GM23338 (cell line): Measurements from ENCODE around the gene STX16. TPM values are rescaled to one million over a fixed set of nuclear protein-coding genes. Genes with fewer than 3 reads are reported as not detected.

Experiments used
- CREB1 ChIP-seq: fragments of 250-450 bp; sonication (Bioruptor Pico); IDR thresholded peaks from 2 replicates; pipeline ENCODE4 v1.5.0; 2020; ENCODE audit warnings: low read depth, mild to moderate bottlenecking, moderate library complexity
- CTCF ChIP-seq, 2 experiments: fragments of 200-600 bp in 1 of 2; sonication (generic) in 1 of 2; conservative IDR thresholded peaks; 2 replicates each; pipeline versions ENCODE4 v1.5.1 to v1.6.1; 2016 to 2017; ENCODE audit warnings: antibody characterized with exemption in 2 of 2, low read depth in 2 of 2, mild to moderate bottlenecking in 2 of 2, moderate library complexity in 1 of 2
- EZH2 ChIP-seq: fragments of 200-600 bp; sonication (generic); IDR thresholded peaks from one replicate; pipeline ENCODE4 v1.8.0; 2017; ENCODE audit warnings: antibody characterized with exemption, mild to moderate bottlenecking, low read depth; ENCODE audit not compliant: unreplicated experiment
- EZH2phosphoT487 ChIP-seq: fragments of 200-600 bp; sonication (generic); IDR thresholded peaks from one replicate; pipeline ENCODE4 v1.8.1; 2018; ENCODE audit warnings: antibody characterized with exemption; ENCODE audit not compliant: unreplicated experiment
- JUNB ChIP-seq: IDR thresholded peaks from one replicate; pipeline ENCODE4 v1.6.1; 2016; ENCODE audit warnings: antibody characterized with exemption; ENCODE audit not compliant: unreplicated experiment
- NANOG ChIP-seq: IDR thresholded peaks from 2 replicates; pipeline ENCODE4 v1.6.1; 2016; ENCODE audit warnings: antibody characterized with exemption, borderline replicate concordance
- STAT1 ChIP-seq: IDR thresholded peaks from one replicate; pipeline ENCODE4 v1.6.1; 2016; ENCODE audit warnings: antibody characterized with exemption; ENCODE audit not compliant: unreplicated experiment
- ZNF114 ChIP-seq: fragments of 250-450 bp; sonication (Bioruptor Pico); IDR thresholded peaks from 2 replicates; pipeline ENCODE4 v1.5.0; 2020; ENCODE audit warnings: mild to moderate bottlenecking, moderate library complexity
- ZNF331 ChIP-seq: fragments of 250-450 bp; sonication (Bioruptor Pico); IDR thresholded peaks from 2 replicates; pipeline ENCODE4 v1.5.0; 2020; ENCODE audit warnings: low read depth, mild to moderate bottlenecking, moderate library complexity
- ZNF462 ChIP-seq: fragments of 250-450 bp; sonication (Bioruptor Pico); IDR thresholded peaks from 2 replicates; pipeline ENCODE4 v1.5.0; 2020; ENCODE audit warnings: mild to moderate bottlenecking, moderate library complexity
- polyA plus RNA-seq: library from polyadenylated mRNA; unstranded; fragments of >200 nt; fragmentation: Nextera tagmentation; extraction: Ambion mirVana; gene quantifications from 2 replicates; pipeline ENCODE4 v1.2.1, GENCODE V29; 2016
- total RNA-seq: library from RNA; depleted of rRNA; stranded (reverse); fragments of >200 nt; shearing (Covaris generic); gene quantifications from 2 replicates; pipeline ENCODE4 v1.2.3, GENCODE V29; 2014

Gene STX16
- total and polyA plus RNA-seq, 2 experiments from 2014 or later = 31.2 to 70.5 TPM

GRCh38 chr20:58616411-58616810 is 34.7 kb upstream of the STX16 start (continued):
- TF ChIP-seq ZNF462 (CRISPR knock-in tag) (no peak), CREB1 (CRISPR knock-in tag) (no peak), ZNF114 (CRISPR knock-in tag) (no peak), STAT1 (no peak), EZH2 (no peak), ZNF331 (CRISPR knock-in tag) (no peak), EZH2phosphoT487 (no peak), JUNB (no peak), NANOG (no peak), CTCF (conservative IDR thresholded peaks at IDR 0.05; ENCODE audit: low read depth in 2 of 2) (no peak)
